HepG2 (cell line): ENCODE results near the gene POU5F1. TPM values are rescaled to one million over a fixed set of nuclear protein-coding genes. Genes with fewer than 3 reads are reported as not detected.
A peak's percentile ranks its signal among the peaks of the same experiment; 100 is the strongest.

Experiments
- BRCA1 ChIP-seq: sonication (generic); formaldehyde crosslinking; IDR thresholded peaks from 2 replicates; pipeline ENCODE4 v1.4.0; 2020; ENCODE audit warnings: missing genetic modification reagents
- DMAP1 ChIP-seq: IDR thresholded peaks from 2 replicates; pipeline ENCODE4 v1.6.1; 2016
- EEA1 ChIP-seq: sonication (generic); formaldehyde crosslinking; IDR thresholded peaks from 2 replicates; pipeline ENCODE4 v1.5.1; 2020; ENCODE audit warnings: mild to moderate bottlenecking, missing genetic modification reagents, borderline replicate concordance
- HDAC1 ChIP-seq: sonication (generic); formaldehyde crosslinking; IDR thresholded peaks from 2 replicates; pipeline ENCODE4 v1.5.1; 2020; ENCODE audit warnings: mild to moderate bottlenecking, missing genetic modification reagents
- KAT7 ChIP-seq: IDR thresholded peaks from 2 replicates; pipeline ENCODE4 v1.6.1; 2018; ENCODE audit warnings: borderline replicate concordance, missing compliant biosample characterization
- KDM2A ChIP-seq: sonication (generic); formaldehyde crosslinking; IDR thresholded peaks from 2 replicates; pipeline ENCODE4 v1.4.0; 2020; ENCODE audit warnings: low read depth, missing genetic modification reagents, borderline replicate concordance
- NCOA1 ChIP-seq: sonication (generic); formaldehyde crosslinking; IDR thresholded peaks from 2 replicates; pipeline ENCODE4 v1.9.0; 2021; ENCODE audit warnings: missing genetic modification reagents
- POLR2AphosphoS5 ChIP-seq: IDR thresholded peaks from 2 replicates; pipeline ENCODE4 v1.6.1; 2012; ENCODE audit warnings: low read depth, low read length
- RARA ChIP-seq: IDR thresholded peaks from 2 replicates; pipeline ENCODE4 v1.6.1; 2016; ENCODE audit warnings: missing genetic modification reagents, missing compliant biosample characterization
- SCMH1 ChIP-seq: sonication (generic); formaldehyde crosslinking; IDR thresholded peaks from 2 replicates; pipeline ENCODE4 v1.9.0; 2021; ENCODE audit warnings: missing genetic modification reagents, mild to moderate bottlenecking, borderline replicate concordance
- SMAD9 ChIP-seq: sonication (generic); formaldehyde crosslinking; IDR thresholded peaks from 2 replicates; pipeline ENCODE4 v1.5.1; 2020; ENCODE audit warnings: mild to moderate bottlenecking, missing genetic modification reagents
- SP2 ChIP-seq: sonication (generic); formaldehyde crosslinking; IDR thresholded peaks from 2 replicates; pipeline ENCODE4 v1.5.1; 2020; ENCODE audit warnings: mild to moderate bottlenecking, missing genetic modification reagents
- ZHX2 ChIP-seq, 2 experiments: sonication (generic) in 1 of 2; formaldehyde crosslinking in 1 of 2; IDR thresholded peaks; 2 replicates each; pipeline versions ENCODE4 v1.6.1 to v1.9.0; 2014 to 2022; ENCODE audit warnings: antibody characterized with exemption in 1 of 2, borderline replicate concordance in 1 of 2, inconsistent platforms in 1 of 2, low read depth in 1 of 2, missing genetic modification reagents in 1 of 2
- ZMYM2 ChIP-seq: sonication (generic); formaldehyde crosslinking; IDR thresholded peaks from 2 replicates; pipeline ENCODE4 v1.8.0; 2022; ENCODE audit warnings: mild to moderate bottlenecking, missing genetic modification reagents
- ZNF101 ChIP-seq: sonication (generic); formaldehyde crosslinking; IDR thresholded peaks from 2 replicates; pipeline ENCODE4 v1.4.0; 2020; ENCODE audit warnings: mild to moderate bottlenecking, low read depth, missing genetic modification reagents, borderline replicate concordance
- ZNF121 ChIP-seq: sonication (generic); formaldehyde crosslinking; IDR thresholded peaks from 2 replicates; pipeline ENCODE4 v1.5.0; 2020; ENCODE audit warnings: mild to moderate bottlenecking, missing genetic modification reagents
- ZNF207 ChIP-seq: fragments of 450-650 bp; IDR thresholded peaks from 2 replicates; pipeline ENCODE4 v1.6.1; 2016; ENCODE audit warnings: antibody characterized with exemption, borderline replicate concordance
- ZNF335 ChIP-seq: sonication (generic); formaldehyde crosslinking; IDR thresholded peaks from 2 replicates; pipeline ENCODE4 v1.4.0; 2020; ENCODE audit warnings: missing genetic modification reagents
- ZNF451 ChIP-seq: sonication (generic); formaldehyde crosslinking; IDR thresholded peaks from 2 replicates; pipeline ENCODE4 v1.5.0; 2020; ENCODE audit warnings: mild to moderate bottlenecking, missing genetic modification reagents
- ZNF569 ChIP-seq: sonication (generic); formaldehyde crosslinking; IDR thresholded peaks from 2 replicates; pipeline ENCODE4 v1.5.0; 2020; ENCODE audit warnings: mild to moderate bottlenecking, missing genetic modification reagents, moderate library complexity, borderline replicate concordance
- ZNF737 ChIP-seq: sonication (generic); formaldehyde crosslinking; IDR thresholded peaks from 2 replicates; pipeline ENCODE4 v1.5.0; 2020; ENCODE audit warnings: missing genetic modification reagents, mild to moderate bottlenecking, borderline replicate concordance
- polyA plus RNA-seq, 8 experiments: library from polyadenylated mRNA; depleted of rRNA in 3 of 8; stranded (reverse) in 7 of 8; unstranded in 1 of 8; fragments of >200 nt; fragmentation: Illumina TruSeq in 4 of 8; extraction: Trizol in 4 of 8; gene quantifications; 2 replicates each; pipeline versions ENCODE4 v1.2.1 to v1.2.3, GENCODE V29; 2011 to 2016; ENCODE audit warnings: low read depth in 4 of 8, missing spikeins in 1 of 8, mixed read lengths in 1 of 8; ENCODE audit not compliant: insufficient read depth in 1 of 8
- total RNA-seq, 5 experiments: library from RNA; depleted of rRNA; stranded (reverse); fragments of >200 nt; fragmentation: Illumina TruSeq; extraction: Trizol; gene quantifications; 2 replicates each; pipeline ENCODE4 v1.2.3, GENCODE V29; 2016; ENCODE audit warnings: low read depth in 1 of 5
- TF ChIP-seq, protein P1 (sequence below): sonication (generic); formaldehyde crosslinking; IDR thresholded peaks from 2 replicates; pipeline ENCODE4 v1.4.0; 2020; ENCODE audit warnings: low read depth, mild to moderate bottlenecking, missing genetic modification reagents
- TF ChIP-seq, protein P2 (sequence below): IDR thresholded peaks from 2 replicates; pipeline ENCODE4 v1.6.1; 2016

Gene POU5F1
- total and polyA plus RNA-seq, 2 of the 13 experiments (the other 11 are each of a cell fraction or from before 2014, with no cell fraction given), result 2.5 to 7.2 TPM

DNA sequence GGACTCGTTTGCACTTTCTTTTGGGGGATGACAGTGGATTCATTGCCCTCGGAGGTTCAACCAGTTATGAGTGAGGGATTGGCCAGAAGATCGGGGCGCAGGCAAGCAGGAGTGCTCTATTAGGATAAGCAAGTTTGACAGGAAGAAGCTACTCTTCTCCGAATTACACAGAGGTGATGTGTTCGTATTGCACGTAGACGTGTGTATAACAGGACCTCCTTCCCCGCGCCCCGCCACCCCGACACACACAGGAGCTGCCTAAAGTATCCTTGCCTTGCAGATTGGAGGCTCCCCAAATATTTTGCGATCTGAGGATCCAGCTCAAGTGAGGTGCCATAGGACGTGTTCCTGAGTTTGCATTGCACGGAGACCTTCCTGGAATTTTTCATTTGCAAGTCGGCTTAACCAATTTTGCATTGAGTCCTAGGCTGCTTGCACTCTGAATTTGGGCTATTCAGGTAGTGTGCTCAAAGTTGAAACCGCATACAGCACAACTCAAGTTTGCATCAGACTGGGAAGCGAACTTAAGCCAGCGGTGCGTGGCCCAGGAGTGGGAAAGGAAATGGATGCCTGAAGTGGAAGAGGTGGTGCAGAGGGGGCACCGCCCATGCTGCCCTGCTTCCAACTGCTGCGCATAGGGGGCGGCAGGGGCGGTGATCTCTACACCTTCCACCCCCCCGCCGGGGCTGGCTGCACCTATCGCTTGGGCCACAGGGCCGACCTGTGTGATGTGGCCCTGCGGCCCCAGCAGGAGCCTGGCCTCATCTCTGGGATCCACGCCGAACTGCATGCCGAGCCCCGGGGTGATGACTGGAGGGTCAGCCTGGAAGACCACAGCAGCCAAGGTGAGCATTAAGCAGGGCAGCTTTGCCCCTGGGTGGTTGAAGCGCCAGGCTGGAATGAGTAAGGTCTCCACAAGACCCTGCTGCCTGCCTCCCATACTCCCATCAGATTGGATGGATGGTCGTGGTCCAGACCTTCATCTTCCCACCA is 11.3 kb downstream of the POU5F1 start (continued):
- TF ChIP-seq SCMH1 (CRISPR knock-in tag) (no peak), KDM2A (CRISPR knock-in tag) (peak; percentile 32; the same call in 1 of the 2 replicates), ZNF121 (CRISPR knock-in tag) (no peak), ZNF569 (CRISPR knock-in tag) (no peak), DMAP1 (no peak), ZNF335 (CRISPR knock-in tag) (no peak), ZMYM2 (CRISPR knock-in tag) (no peak), SMAD9 (CRISPR knock-in tag) (no peak), POLR2AphosphoS5 (0 out of 2 replicates have a peak, but pooled peaks have one; percentile 37), ZNF737 (CRISPR knock-in tag) (no peak; the same call in 1 of the 2 replicates), NCOA1 (CRISPR knock-in tag) (no peak), EEA1 (CRISPR knock-in tag) (no peak), SP2 (CRISPR knock-in tag) (no peak), ZNF207 (no peak), HDAC1 (CRISPR knock-in tag) (no peak), BRCA1 (CRISPR knock-in tag) (no peak), KAT7 (CRISPR knock-in tag) (no peak), RARA (CRISPR knock-in tag) (no peak), ZHX2 (IDR thresholded peaks at IDR 0.05; ENCODE audit: low read depth) (no peak), ZHX2 (CRISPR knock-in tag; IDR thresholded peaks at IDR 0.05; ENCODE audit: borderline replicate concordance) (no peak), ZNF451 (CRISPR knock-in tag) (no peak), ZNF101 (CRISPR knock-in tag) (no peak)
- TF ChIP-seq, protein P1, sequence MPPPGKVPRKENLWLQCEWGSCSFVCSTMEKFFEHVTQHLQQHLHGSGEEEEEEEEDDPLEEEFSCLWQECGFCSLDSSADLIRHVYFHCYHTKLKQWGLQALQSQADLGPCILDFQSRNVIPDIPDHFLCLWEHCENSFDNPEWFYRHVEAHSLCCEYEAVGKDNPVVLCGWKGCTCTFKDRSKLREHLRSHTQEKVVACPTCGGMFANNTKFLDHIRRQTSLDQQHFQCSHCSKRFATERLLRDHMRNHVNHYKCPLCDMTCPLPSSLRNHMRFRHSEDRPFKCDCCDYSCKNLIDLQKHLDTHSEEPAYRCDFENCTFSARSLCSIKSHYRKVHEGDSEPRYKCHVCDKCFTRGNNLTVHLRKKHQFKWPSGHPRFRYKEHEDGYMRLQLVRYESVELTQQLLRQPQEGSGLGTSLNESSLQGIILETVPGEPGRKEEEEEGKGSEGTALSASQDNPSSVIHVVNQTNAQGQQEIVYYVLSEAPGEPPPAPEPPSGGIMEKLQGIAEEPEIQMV (CRISPR knock-in tag), result no peak
- TF ChIP-seq, protein P2, sequence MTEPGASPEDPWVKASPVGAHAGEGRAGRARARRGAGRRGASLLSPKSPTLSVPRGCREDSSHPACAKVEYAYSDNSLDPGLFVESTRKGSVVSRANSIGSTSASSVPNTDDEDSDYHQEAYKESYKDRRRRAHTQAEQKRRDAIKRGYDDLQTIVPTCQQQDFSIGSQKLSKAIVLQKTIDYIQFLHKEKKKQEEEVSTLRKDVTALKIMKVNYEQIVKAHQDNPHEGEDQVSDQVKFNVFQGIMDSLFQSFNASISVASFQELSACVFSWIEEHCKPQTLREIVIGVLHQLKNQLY, result no peak
